HCT116 (cell line): Measurements from ENCODE around the gene KCNIP4. TPM values are rescaled to one million over a fixed set of nuclear protein-coding genes. Genes with fewer than 3 reads are reported as not detected.

ENCODE experiments used
- REST ChIP-seq: IDR thresholded peaks from 2 replicates; pipeline ENCODE4 v1.6.1; 2012; ENCODE audit warnings: low read depth
- microRNA-seq: library from miRNA; unstranded; fragments of <30 nt; microRNA quantifications from one replicate; pipeline ENCODE4, GENCODE V29; 2016; ENCODE audit warnings: borderline number of aligned reads
- total RNA-seq: library from RNA; stranded (reverse); gene quantifications from one replicate; pipeline ENCODE4 v1.2.1, GENCODE V29; 2021; ENCODE audit not compliant: unreplicated experiment

KCNIP4 gene
- total RNA-seq, 1 experiment from 2014 or later: not detected

DNA sequence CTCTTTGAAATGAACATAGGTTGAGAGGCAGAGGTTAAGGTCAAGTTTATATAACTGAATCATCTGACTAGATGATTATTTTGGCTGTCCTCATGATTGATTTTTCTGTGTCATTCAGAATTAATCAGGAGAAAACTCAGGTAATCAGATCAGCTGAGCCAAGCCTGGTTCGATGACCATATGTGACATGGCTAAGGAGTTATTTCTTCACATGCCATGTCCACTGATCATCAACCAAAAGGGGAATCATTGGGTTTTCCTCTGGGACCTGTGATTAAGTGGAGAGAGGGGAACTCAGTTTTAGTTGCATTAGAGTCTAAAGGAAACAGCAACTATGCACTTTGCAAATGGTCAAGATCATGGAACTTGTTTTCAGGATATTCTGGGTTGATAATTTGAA, 1268.6 kb downstream of the KCNIP4 start (continued):
- no peak for TF ChIP-seq REST
- TF ChIP-seq, all 23 proteins: peak for 0

Small RNA genes lying within 50 kb of the gene (microRNA-seq; reads per million reads assigned to microRNA genes)
- not detected for gene MIR7978
